Muscle layer of duodenum (tissue), 2 donors: ENCODE data around the gene TOMM70.

Experiments
- H3K27ac ChIP-seq: one replicate; pipeline ENCODE4 v1.7.0; 2013; ENCODE audit warnings: mild to moderate bottlenecking, low read length
- H3K27me3 ChIP-seq: one replicate; pipeline ENCODE4 v1.7.0; 2013; ENCODE audit warnings: low read depth, mild to moderate bottlenecking, control low read depth, low read length
- H3K36me3 ChIP-seq, 2 donors: one replicate each; pipeline ENCODE4 v1.7.0; 2013; ENCODE audit warnings: low read length in 2 of 2, control low read depth in 1 of 2, mild to moderate bottlenecking in 1 of 2; ENCODE audit not compliant: insufficient read depth in 2 of 2, control insufficient read depth in 1 of 2
- H3K4me1 ChIP-seq, 2 donors: one replicate each; pipeline ENCODE4 v1.7.0; 2013; ENCODE audit warnings: low read length in 2 of 2, mild to moderate bottlenecking in 2 of 2, control low read depth in 1 of 2, moderate library complexity in 1 of 2; ENCODE audit not compliant: insufficient read depth in 2 of 2, control insufficient read depth in 1 of 2
- H3K4me3 ChIP-seq, 2 donors: one replicate each; pipeline ENCODE4 v1.7.0; 2013; ENCODE audit warnings: low read length in 2 of 2, low read depth in 1 of 2, mild to moderate bottlenecking in 1 of 2
- H3K9me3 ChIP-seq, 2 donors: one replicate each; pipeline ENCODE4 v1.7.0; 2013; ENCODE audit warnings: low read length in 2 of 2, control low read depth in 1 of 2, mild to moderate bottlenecking in 1 of 2; ENCODE audit not compliant: control insufficient read depth in 1 of 2
- donor health status: healthy.

Gene TOMM70

GRCh38 chr3:100395679-100396431 lies 5.0 kb downstream of the TOMM70 start:
- H3K27ac ChIP-seq: no peak overlapping the region

GRCh38 chr3:100389025-100389424 lies 11.9 kb downstream of the TOMM70 start:
- no peaks in the 10 kb centered on the region for H3K27me3 ChIP-seq
- peaks cover 0 to 24% of the 10 kb centered on the region in 2 donors for H3K4me1 ChIP-seq
- H3K4me3 ChIP-seq: no peak overlapping the region
- peaks cover 0 to 6% of the 10 kb centered on the region in 2 donors for H3K9me3 ChIP-seq
- peaks cover 4 to 17% of the 10 kb centered on the region in 2 donors for H3K36me3 ChIP-seq
- H3K27ac ChIP-seq: no peak overlapping the region

More at GRCh38 chr3:100395679-100396431, 5.0 kb downstream of the TOMM70 start:
- Histone ChIP-seq H3K4me3 (no peak overlapping the region), H3K36me3 (peaks cover 0 to 4% of the 10 kb centered on the region in 2 donors), H3K4me1 (peaks cover 9 to 25% of the 10 kb centered on the region in 2 donors), H3K27me3 (no peaks in the 10 kb centered on the region), H3K9me3 (no peaks in the 10 kb centered on the region)

GRCh38 chr3:100386437-100387074 lies 14.3 kb downstream of the TOMM70 start:
- Histone ChIP-seq H3K36me3 (peaks cover 18 to 29% of the 10 kb centered on the region in 2 donors), H3K4me1 (peaks cover 0 to 24% of the 10 kb centered on the region in 2 donors), H3K4me3 (no peak overlapping the region), H3K27ac (no peak overlapping the region), H3K9me3 (peaks cover 0 to 6% of the 10 kb centered on the region in 2 donors), H3K27me3 (no peaks in the 10 kb centered on the region)

GRCh38 chr3:100384733-100385525 lies 16.0 kb downstream of the TOMM70 start:
- no peak overlapping the region for H3K4me3 ChIP-seq
- peaks cover 32 to 38% of the 10 kb centered on the region in 2 donors for H3K36me3 ChIP-seq

GRCh38 chr3:100376301-100376700 lies 24.6 kb downstream of the TOMM70 start:
- Histone ChIP-seq H3K4me1 (no peaks in the 10 kb centered on the region), H3K36me3 (peaks cover 43 to 57% of the 10 kb centered on the region in 2 donors), H3K9me3 (no peaks in the 10 kb centered on the region), H3K27ac (no peak overlapping the region), H3K4me3 (no peak overlapping the region), H3K27me3 (no peaks in the 10 kb centered on the region)

More at GRCh38 chr3:100384733-100385525, 16.0 kb downstream of the TOMM70 start:
- peaks cover 0 to 6% of the 10 kb centered on the region in 2 donors for H3K9me3 ChIP-seq
- H3K27me3 ChIP-seq: no peaks in the 10 kb centered on the region
- H3K27ac ChIP-seq: no peak overlapping the region
- peaks cover 0 to 24% of the 10 kb centered on the region in 2 donors for H3K4me1 ChIP-seq

- Histone ChIP-seq H3K4me3 (no peak overlapping the region), H3K4me1 (no peaks in the 10 kb centered on the region)
Measured at GRCh38 chr3:100374521-100374920, 26.4 kb downstream of the TOMM70 start.

GRCh38 chr3:100370756-100371155 lies 30.1 kb downstream of the TOMM70 start:
- H3K4me1 ChIP-seq: no peaks in the 10 kb centered on the region
- no peaks in the 10 kb centered on the region for H3K27me3 ChIP-seq
- no peaks in the 10 kb centered on the region for H3K9me3 ChIP-seq
- no peak overlapping the region for H3K27ac ChIP-seq
- H3K4me3 ChIP-seq: no peak overlapping the region
- H3K36me3 ChIP-seq: peaks cover 52 to 60% of the 10 kb centered on the region in 2 donors

More at GRCh38 chr3:100374521-100374920, 26.4 kb downstream of the TOMM70 start:
- Histone ChIP-seq H3K9me3 (no peaks in the 10 kb centered on the region), H3K27ac (no peak overlapping the region), H3K27me3 (no peaks in the 10 kb centered on the region), H3K36me3 (peaks cover 44 to 45% of the 10 kb centered on the region in 2 donors)

- peaks cover 56 to 71% of the 10 kb centered on the region in 2 donors for H3K36me3 ChIP-seq
- H3K4me1 ChIP-seq: no peaks in the 10 kb centered on the region
- no peaks in the 10 kb centered on the region for H3K27me3 ChIP-seq
- H3K9me3 ChIP-seq: no peaks in the 10 kb centered on the region
- H3K4me3 ChIP-seq: no peak overlapping the region
- H3K27ac ChIP-seq: no peak overlapping the region
Measured at GRCh38 chr3:100368441-100368840, 32.4 kb downstream of the TOMM70 start.

GRCh38 chr3:100366424-100366823 lies 34.5 kb downstream of the TOMM70 start:
- peaks cover 49 to 76% of the 10 kb centered on the region in 2 donors for H3K36me3 ChIP-seq
- no peaks in the 10 kb centered on the region for H3K4me1 ChIP-seq
- peaks cover 0 to 6% of the 10 kb centered on the region in 2 donors for H3K9me3 ChIP-seq
- H3K27ac ChIP-seq: no peak overlapping the region
- no peak overlapping the region for H3K4me3 ChIP-seq
- no peaks in the 10 kb centered on the region for H3K27me3 ChIP-seq

- Histone ChIP-seq H3K9me3 (peaks cover 0 to 6% of the 10 kb centered on the region in 2 donors), H3K4me1 (no peaks in the 10 kb centered on the region), H3K36me3 (peaks cover 45 to 70% of the 10 kb centered on the region in 2 donors), H3K27me3 (no peaks in the 10 kb centered on the region), H3K4me3 (no peak overlapping the region), H3K27ac (no peak overlapping the region)
Measured at GRCh38 chr3:100364421-100364820, 36.5 kb downstream of the TOMM70 start.

- no peak overlapping the region for H3K27ac ChIP-seq
- no peak overlapping the region for H3K4me3 ChIP-seq
- no peaks in the 10 kb centered on the region for H3K27me3 ChIP-seq
- H3K4me1 ChIP-seq: no peaks in the 10 kb centered on the region
- peaks cover 37 to 54% of the 10 kb centered on the region in 2 donors for H3K36me3 ChIP-seq
- H3K9me3 ChIP-seq: peaks cover 0 to 6% of the 10 kb centered on the region in 2 donors
Measured at GRCh38 chr3:100361897-100362296, 39.0 kb downstream of the TOMM70 start.
